Neural cell (in vitro differentiated cells): ENCODE measurements around the gene SMIM13. TPM values are rescaled to one million over a fixed set of nuclear protein-coding genes. Genes with fewer than 3 reads are reported as not detected.

Experiments
- H2AFZ ChIP-seq: fragments of 200-600, 300-800 bp; sonication (generic), shearing (Covaris generic); 2 replicates; pipeline ENCODE4 v1.6.0; 2014; ENCODE audit warnings: low read depth, mild to moderate bottlenecking, antibody characterized with exemption, low read length, moderate library complexity
- H3F3A ChIP-seq: fragments of 200-600 bp; shearing (Covaris generic); 2 replicates; pipeline ENCODE4 v1.6.1; 2016; ENCODE audit warnings: mild to moderate bottlenecking, moderate library complexity, mixed read lengths, antibody characterized with exemption, low read length; ENCODE audit not compliant: insufficient read depth, poor library complexity, severe bottlenecking
- H3K27ac ChIP-seq: fragments of 200-600, 300-800 bp; sonication (generic), shearing (Covaris generic); 2 replicates; pipeline ENCODE4 v1.5.1; 2014; ENCODE audit warnings: mild to moderate bottlenecking, low read length, moderate library complexity
- H3K27me3 ChIP-seq: fragments of 300-800, 200-600 bp; sonication (generic), shearing (Covaris generic); 2 replicates; pipeline ENCODE4 v1.6.0; 2014; ENCODE audit warnings: mild to moderate bottlenecking, low read depth, low read length, moderate library complexity; ENCODE audit not compliant: insufficient read depth
- H3K36me3 ChIP-seq: fragments of 300-800, 200-600 bp; sonication (generic), shearing (Covaris generic); 2 replicates; pipeline ENCODE4 v1.5.1; 2014; ENCODE audit warnings: mild to moderate bottlenecking, antibody characterized with exemption, low read length, moderate library complexity; ENCODE audit not compliant: insufficient read depth
- H3K4me2 ChIP-seq: fragments of 300-800, 200-600 bp; sonication (generic), shearing (Covaris generic); 2 replicates; pipeline ENCODE4 v1.6.0; 2014; ENCODE audit warnings: mild to moderate bottlenecking, low read length
- H3K4me3 ChIP-seq: fragments of 300-800, 200-600 bp; sonication (generic), shearing (Covaris generic); 2 replicates; pipeline ENCODE4 v1.5.1; 2014; ENCODE audit warnings: mild to moderate bottlenecking, low read length, moderate library complexity
- H3K79me2 ChIP-seq: fragments of 200-600 bp; shearing (Covaris generic); replicated peaks from 2 replicates; pipeline ENCODE4 v1.6.0; 2014; ENCODE audit warnings: mild to moderate bottlenecking, low read length, moderate library complexity; ENCODE audit not compliant: insufficient read depth
- H3K9ac ChIP-seq: fragments of 300-800, 200-600 bp; sonication (generic), shearing (Covaris generic); 2 replicates; pipeline ENCODE4 v1.6.1; 2016; ENCODE audit warnings: mild to moderate bottlenecking, low read length, mixed read lengths
- H3K9me2 ChIP-seq: fragments of 200-600 bp; shearing (Covaris generic); 2 replicates; pipeline ENCODE4 v1.6.1; 2016; ENCODE audit warnings: mild to moderate bottlenecking, low read length, mixed read lengths; ENCODE audit not compliant: insufficient read depth
- H3K9me3 ChIP-seq: fragments of 200-600, 300-800 bp; sonication (generic), shearing (Covaris generic); 2 replicates; pipeline ENCODE4 v1.6.1; 2016; ENCODE audit warnings: mild to moderate bottlenecking, mixed run types, low read length, moderate library complexity, mixed read lengths
- H4K20me1 ChIP-seq: fragments of 200-600 bp; shearing (Covaris generic); 2 replicates; pipeline ENCODE4 v1.6.1; 2016; ENCODE audit warnings: mild to moderate bottlenecking, mixed run types; ENCODE audit not compliant: insufficient read depth
- CTCF ChIP-seq: fragments of 450-650 bp; IDR thresholded peaks from 2 replicates; pipeline ENCODE4 v1.5.1; 2014; ENCODE audit warnings: antibody characterized with exemption, mild to moderate bottlenecking, moderate library complexity; ENCODE audit not compliant: poor library complexity, severe bottlenecking
- EP300 ChIP-seq: fragments of 450-650 bp; conservative IDR thresholded peaks from 2 replicates; pipeline ENCODE4 v1.6.1; 2014; ENCODE audit warnings: antibody characterized with exemption, mild to moderate bottlenecking, moderate library complexity; ENCODE audit not compliant: poor library complexity, severe bottlenecking
- EZH2 ChIP-seq: fragments of 200-600, 300-800 bp; shearing (Covaris generic), sonication (generic); IDR thresholded peaks from 2 replicates; pipeline ENCODE4 v1.6.1; 2014; ENCODE audit warnings: antibody characterized with exemption, low read length, borderline replicate concordance, mild to moderate bottlenecking; ENCODE audit not compliant: insufficient read depth, poor library complexity, severe bottlenecking
- MXI1 ChIP-seq: fragments of 450-650 bp; conservative IDR thresholded peaks from 2 replicates; pipeline ENCODE4 v1.6.1; 2014; ENCODE audit warnings: antibody characterized with exemption, mild to moderate bottlenecking; ENCODE audit not compliant: poor library complexity, severe bottlenecking
- RAD21 ChIP-seq: fragments of 450-650 bp; conservative IDR thresholded peaks from 2 replicates; pipeline ENCODE4 v1.6.1; 2014; ENCODE audit warnings: antibody characterized with exemption, mild to moderate bottlenecking, moderate library complexity
- REST ChIP-seq: IDR thresholded peaks from 2 replicates; pipeline ENCODE4 v1.6.1; 2012; ENCODE audit warnings: borderline replicate concordance
- SMC3 ChIP-seq: fragments of 450-650 bp; conservative IDR thresholded peaks from 2 replicates; pipeline ENCODE4 v1.6.1; 2014; ENCODE audit warnings: antibody characterized with exemption, mild to moderate bottlenecking, moderate library complexity; ENCODE audit not compliant: poor library complexity
- TAF1 ChIP-seq: IDR thresholded peaks from 2 replicates; pipeline ENCODE4 v1.6.1; 2012; ENCODE audit warnings: low read depth
- polyA plus RNA-seq: library from polyadenylated mRNA; depleted of rRNA; stranded (reverse); fragments of >200 nt; gene quantifications from 2 replicates; pipeline ENCODE4 v1.2.3, GENCODE V29; 2014

Gene SMIM13
- polyA plus RNA-seq, 1 donor from 2014 or later = 51.0 TPM

DNA sequence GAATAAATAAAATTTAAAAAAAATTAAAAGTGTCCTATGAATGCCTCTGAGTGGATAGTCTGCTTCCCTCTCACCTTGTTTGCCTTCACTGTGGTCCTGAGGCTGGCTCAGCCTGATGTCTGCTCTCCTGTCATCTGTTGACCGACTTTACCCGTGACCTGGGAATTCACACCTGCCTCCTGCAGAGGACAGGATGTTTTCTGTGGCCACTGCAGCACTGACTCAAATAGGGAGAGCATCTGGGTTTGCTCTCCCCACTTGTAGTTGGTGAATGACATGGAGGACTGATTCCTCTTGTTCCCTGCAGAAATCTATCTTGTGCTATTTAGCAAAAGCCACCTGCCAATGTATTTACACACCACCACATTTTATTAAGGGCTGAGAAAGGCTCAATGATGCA is 70.3 kb downstream of the SMIM13 start:
- no peak overlapping the region for H3K4me2 ChIP-seq
- TF ChIP-seq RAD21 (no peak), MXI1 (no peak), EP300 (no peak)
- H4K20me1 ChIP-seq = no peaks in the 10 kb centered on the region
- H3K27ac ChIP-seq = no peak overlapping the region
- H3F3A ChIP-seq = no peaks in the 10 kb centered on the region
- no peak overlapping the region for H3K9ac ChIP-seq
- no peak overlapping the region for H2AFZ ChIP-seq
- H3K9me2 ChIP-seq = no peaks in the 10 kb centered on the region
- no peak overlapping the region for H3K4me3 ChIP-seq
- H3K79me2 ChIP-seq = no peaks in the 10 kb centered on the region
- no peaks in the 10 kb centered on the region for H3K9me3 ChIP-seq
- H3K27me3 ChIP-seq = no peaks in the 10 kb centered on the region
- no peaks in the 10 kb centered on the region for H3K36me3 ChIP-seq

- H3K27ac ChIP-seq = no peak overlapping the region
- H3K9ac ChIP-seq = no peak overlapping the region
- H3K27me3 ChIP-seq = no peaks in the 10 kb centered on the region
- no peak overlapping the region for H3K4me2 ChIP-seq
- H2AFZ ChIP-seq = no peak overlapping the region
- no peaks in the 10 kb centered on the region for H3K9me2 ChIP-seq
- TF ChIP-seq CTCF = no peak
- no peak for TF ChIP-seq REST
- no peak for TF ChIP-seq TAF1
- TF ChIP-seq RAD21 = no peak
- TF ChIP-seq EZH2 = no peak
- TF ChIP-seq MXI1 = no peak
- TF ChIP-seq SMC3 = no peak
- no peak for TF ChIP-seq EP300
- H4K20me1 ChIP-seq = no peaks in the 10 kb centered on the region
- H3K4me3 ChIP-seq = no peak overlapping the region
- H3K36me3 ChIP-seq = no peaks in the 10 kb centered on the region
- no peaks in the 10 kb centered on the region for H3K9me3 ChIP-seq
- H3F3A ChIP-seq = no peaks in the 10 kb centered on the region
- H3K79me2 ChIP-seq = no peaks in the 10 kb centered on the region
Measured at GRCh38 chr6:11164717-11165646, 71.3 kb downstream of the SMIM13 start.
